SK-N-MC (cell line): ENCODE measurements around the gene EVL.
A peak's percentile ranks its signal among the peaks of the same experiment; 100 is the strongest.

Source experiments
- DNase-seq: peaks from one replicate; pipeline ENCODE4 v3.0.0-alpha.2; 2011; ENCODE audit warnings: low read depth, low spot score
- H3K27ac ChIP-seq: fragments of 200-600 bp; sonication (generic); 2 replicates; pipeline ENCODE4 v1.5.1; 2016; ENCODE audit warnings: mixed run types
- H3K36me3 ChIP-seq: fragments of 200-600 bp; sonication (generic); 2 replicates; pipeline ENCODE4 v1.6.1; 2017; ENCODE audit warnings: antibody characterized with exemption, low read length, mixed read lengths; ENCODE audit not compliant: insufficient read depth
- H3K4me3 ChIP-seq: fragments of 200-600 bp; sonication (generic); 2 replicates; pipeline ENCODE4 v1.5.1; 2016
- H3K9ac ChIP-seq: fragments of 200-600 bp; sonication (generic); 2 replicates; pipeline ENCODE4 v1.8.0; 2017; ENCODE audit warnings: mixed run types, mixed read lengths; ENCODE audit not compliant: insufficient read length
- H3K9me3 ChIP-seq: fragments of 200-600 bp; sonication (generic); 2 replicates; pipeline ENCODE4 v1.6.1; 2017; ENCODE audit warnings: low read depth, mild to moderate bottlenecking, antibody characterized with exemption, low read length, moderate library complexity, mixed read lengths
- EZH2 ChIP-seq: fragments of 200-600 bp; sonication (generic); IDR thresholded peaks from one replicate; pipeline ENCODE4 v1.6.1; 2017; ENCODE audit warnings: antibody characterized with exemption
- FOXP2 ChIP-seq: optimal IDR thresholded peaks from 2 replicates; pipeline ENCODE3; 2011; ENCODE audit warnings: mild to moderate bottlenecking, moderate library complexity; ENCODE audit not compliant: insufficient read depth; ENCODE audit errors: extremely low read length, control extremely low read depth
- POLR2AphosphoS5 ChIP-seq: IDR thresholded peaks from 2 replicates; pipeline ENCODE4 v1.6.1; 2012; ENCODE audit warnings: mild to moderate bottlenecking, low read depth, low read length, borderline replicate concordance

Gene EVL

DNA sequence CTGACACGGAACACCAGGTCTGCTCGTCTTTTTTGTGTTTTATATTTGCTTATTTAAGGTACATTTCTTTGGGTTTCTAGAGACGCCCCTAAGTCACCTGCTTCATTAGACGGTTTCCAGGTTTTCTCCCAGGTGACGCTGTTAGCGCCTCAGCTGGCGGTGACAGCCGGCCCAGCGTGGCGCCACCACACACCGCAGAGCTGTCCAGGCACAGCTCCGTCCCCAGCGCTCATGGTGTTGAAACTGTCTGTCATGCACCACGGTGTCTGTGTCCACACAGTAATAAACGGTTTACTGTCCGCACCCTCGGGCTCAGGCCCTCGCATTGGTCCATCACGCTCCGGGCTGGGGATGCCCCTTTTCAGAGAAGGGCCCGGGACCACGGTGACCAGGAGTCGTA is 78.7 kb downstream of the EVL start:
- TF ChIP-seq EZH2 (no peak), FOXP2 (no peak), POLR2AphosphoS5 (no peak)
- Histone ChIP-seq H3K4me3 (no peak overlapping the region), H3K27ac (no peak overlapping the region), H3K9ac (no peak overlapping the region), H3K9me3 (no peaks in the 10 kb centered on the region), H3K36me3 (no peaks in the 10 kb centered on the region)
- DNase-seq, result no peak

DNA sequence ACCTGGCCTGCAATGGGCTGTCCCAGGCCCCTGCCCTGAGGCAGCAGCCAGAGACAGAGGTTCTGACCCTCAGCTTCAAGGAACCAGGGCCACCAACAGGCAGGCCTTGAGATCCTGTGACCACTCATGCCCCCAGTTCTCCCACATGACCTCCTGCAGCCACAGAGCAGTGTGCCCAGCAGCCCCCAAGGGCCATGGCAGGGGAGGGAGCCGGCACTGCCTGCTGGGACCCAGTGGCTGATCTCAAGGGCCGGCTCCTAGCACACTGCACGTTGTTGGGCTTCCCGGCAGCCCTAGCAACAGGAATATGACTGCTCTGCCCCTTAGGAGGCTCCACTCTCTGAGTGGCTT is 79.4 kb downstream of the EVL start:
- Histone ChIP-seq H3K36me3 (no peaks in the 10 kb centered on the region), H3K9me3 (no peaks in the 10 kb centered on the region), H3K27ac (no peak overlapping the region), H3K4me3 (no peak overlapping the region), H3K9ac (no peak overlapping the region)
- TF ChIP-seq EZH2 (no peak), POLR2AphosphoS5 (no peak), FOXP2 (no peak)
- DNase-seq, result no peak

DNA sequence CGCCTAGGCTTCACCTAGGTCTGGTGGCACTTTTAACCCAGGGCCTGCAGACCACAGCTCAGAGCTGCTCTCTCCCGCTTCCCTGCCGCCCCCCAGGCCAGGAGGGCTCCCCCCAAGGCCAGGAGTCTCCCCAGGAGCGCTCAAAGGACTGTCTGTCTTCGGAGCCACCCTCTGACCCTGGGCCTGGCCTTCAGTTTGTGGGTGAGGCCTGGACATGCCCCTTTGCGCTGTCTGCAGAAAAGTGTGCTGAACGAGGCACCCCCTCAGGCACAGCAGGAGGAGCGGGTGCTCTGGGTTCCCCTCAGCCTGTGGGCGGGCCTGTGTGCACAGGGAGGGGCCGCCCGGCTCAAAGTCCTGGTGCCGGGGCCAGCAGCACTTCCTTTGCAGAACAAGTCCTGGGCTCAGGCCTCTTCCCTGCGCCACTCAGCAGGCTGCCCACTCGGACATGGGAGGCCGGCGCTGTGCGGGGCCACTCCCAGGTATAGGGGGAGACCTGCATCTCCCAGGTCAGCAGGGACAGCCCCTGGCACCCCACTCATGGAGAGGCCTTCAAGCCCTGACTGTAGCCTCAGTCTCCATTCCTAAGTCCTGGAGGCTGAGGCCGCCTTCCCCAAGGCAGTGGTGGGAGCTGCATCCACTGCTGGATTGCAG is 79.9 kb downstream of the EVL start:
- Histone ChIP-seq H3K9ac (no peak overlapping the region), H3K9me3 (no peaks in the 10 kb centered on the region), H3K4me3 (no peak overlapping the region), H3K36me3 (no peaks in the 10 kb centered on the region), H3K27ac (no peak overlapping the region)
- no peak for DNase-seq
- TF ChIP-seq FOXP2 (no peak), POLR2AphosphoS5 (no peak), EZH2 (no peak)

GRCh38 chr14:100145682-100146464 is 80.7 kb downstream of the EVL start:
- H3K36me3 ChIP-seq, result no peaks in the 10 kb centered on the region
- no peak for TF ChIP-seq POLR2AphosphoS5
- TF ChIP-seq EZH2, result no peak
- no peak for TF ChIP-seq FOXP2
- H3K9ac ChIP-seq, result no peak overlapping the region

GRCh38 chr14:100146531-100147091 is 81.4 kb downstream of the EVL start:
- no peak overlapping the region for H3K27ac ChIP-seq
- H3K9ac ChIP-seq, result no peak overlapping the region
- TF ChIP-seq FOXP2 (no peak), POLR2AphosphoS5 (peak; percentile 14; the same call in 1 of the 2 replicates), EZH2 (no peak)
- no peaks in the 10 kb centered on the region for H3K9me3 ChIP-seq
- no peak for DNase-seq
- no peaks in the 10 kb centered on the region for H3K36me3 ChIP-seq
- H3K4me3 ChIP-seq, result no peak overlapping the region

More at GRCh38 chr14:100145682-100146464, 80.7 kb downstream of the EVL start:
- Histone ChIP-seq H3K27ac (no peak overlapping the region), H3K4me3 (no peak overlapping the region), H3K9me3 (no peaks in the 10 kb centered on the region)
- no peak for DNase-seq

- Histone ChIP-seq H3K9me3 (no peaks in the 10 kb centered on the region), H3K4me3 (no peak overlapping the region), H3K27ac (no peak overlapping the region), H3K36me3 (no peaks in the 10 kb centered on the region), H3K9ac (no peak overlapping the region)
- TF ChIP-seq FOXP2 (no peak), POLR2AphosphoS5 (no peak), EZH2 (no peak)
- DNase-seq, result no peak
Measured at GRCh38 chr14:100147181-100147631, 82.0 kb downstream of the EVL start.

GRCh38 chr14:100147691-100148464 is 82.7 kb downstream of the EVL start:
- H3K9me3 ChIP-seq, result no peaks in the 10 kb centered on the region
- no peak for TF ChIP-seq POLR2AphosphoS5
- no peak for TF ChIP-seq FOXP2
- no peak for TF ChIP-seq EZH2
- no peak overlapping the region for H3K27ac ChIP-seq
- no peaks in the 10 kb centered on the region for H3K36me3 ChIP-seq
- DNase-seq, result no peak
- no peak overlapping the region for H3K9ac ChIP-seq
- H3K4me3 ChIP-seq, result no peak overlapping the region
